Forelimb muscle (tissue), 1 donor: Measurements from ENCODE around the gene TNFSF18. TPM values are rescaled to one million over a fixed set of nuclear protein-coding genes. Genes with fewer than 3 reads are reported as not detected.
A peak's percentile ranks its signal among the peaks of the same experiment; 100 is the strongest.
"Not testable (repeated sequence)": the region's sequence is repeated elsewhere in the genome, so short reads cannot be mapped to it uniquely, and the experiment has no call there.

Experiments
- DNase-seq: peaks from one replicate; pipeline ENCODE4 v3.0.0-alpha.2; 2013; ENCODE audit warnings: low read depth
- polyA plus RNA-seq: library from polyadenylated mRNA; unstranded; fragments of 120-200 nt; gene quantifications from one replicate; pipeline ENCODE4 v1.2.1, GENCODE V29; 2013; ENCODE audit not compliant: insufficient read length

The TNFSF18 gene, protein sequence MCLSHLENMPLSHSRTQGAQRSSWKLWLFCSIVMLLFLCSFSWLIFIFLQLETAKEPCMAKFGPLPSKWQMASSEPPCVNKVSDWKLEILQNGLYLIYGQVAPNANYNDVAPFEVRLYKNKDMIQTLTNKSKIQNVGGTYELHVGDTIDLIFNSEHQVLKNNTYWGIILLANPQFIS
- 0.11 TPM for polyA plus RNA-seq

- DNase-seq = peak; percentile 31
Measured at GRCh38 chr1:173050865-173051264, at the start of gene TNFSF18. TSS of gene TNFSF18 (minus strand) at chr1:173050941. CDS start at chr1:173050896, 45 bp downstream.

DNA sequence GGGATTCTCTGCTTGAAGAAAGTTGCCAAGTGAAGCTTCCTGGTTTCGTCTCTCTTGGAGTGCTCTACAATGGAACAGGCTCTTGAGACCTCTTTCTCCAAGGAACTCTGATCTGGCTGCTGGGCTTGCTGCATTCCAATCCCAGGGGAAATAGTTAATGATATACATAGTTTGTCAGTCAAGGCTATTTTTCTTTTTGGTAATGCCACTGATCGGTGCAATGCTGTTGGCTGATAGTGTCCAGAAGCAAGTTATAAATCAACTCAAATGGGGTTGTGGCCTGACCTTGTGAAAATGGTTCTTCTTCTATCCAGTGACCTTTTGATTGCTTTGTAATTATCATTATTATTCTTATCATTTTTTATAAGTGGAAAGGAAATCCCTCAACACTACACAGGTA lies 48.4 kb upstream of the TNFSF18 start:
- no peak for DNase-seq

DNA sequence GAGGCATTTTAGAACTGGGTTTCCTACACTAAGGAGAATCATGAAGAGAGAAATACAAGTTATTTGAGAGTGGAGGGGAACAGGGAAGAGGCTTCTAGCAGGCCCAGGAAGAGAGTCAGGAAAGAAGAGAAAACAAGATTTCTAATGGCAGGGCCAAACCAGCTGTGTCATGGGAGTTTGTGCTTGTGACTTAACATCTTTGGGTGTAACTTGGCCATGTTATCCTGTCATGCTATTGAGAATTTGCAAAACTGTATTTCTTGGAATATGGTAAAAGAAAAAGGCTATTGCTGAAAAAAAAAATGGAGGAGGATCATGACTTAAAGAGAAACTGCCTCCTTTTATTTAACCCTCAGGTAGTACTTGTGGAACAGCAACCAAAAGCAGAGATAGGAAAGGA lies 47.4 kb upstream of the TNFSF18 start:
- DNase-seq = no peak

DNA sequence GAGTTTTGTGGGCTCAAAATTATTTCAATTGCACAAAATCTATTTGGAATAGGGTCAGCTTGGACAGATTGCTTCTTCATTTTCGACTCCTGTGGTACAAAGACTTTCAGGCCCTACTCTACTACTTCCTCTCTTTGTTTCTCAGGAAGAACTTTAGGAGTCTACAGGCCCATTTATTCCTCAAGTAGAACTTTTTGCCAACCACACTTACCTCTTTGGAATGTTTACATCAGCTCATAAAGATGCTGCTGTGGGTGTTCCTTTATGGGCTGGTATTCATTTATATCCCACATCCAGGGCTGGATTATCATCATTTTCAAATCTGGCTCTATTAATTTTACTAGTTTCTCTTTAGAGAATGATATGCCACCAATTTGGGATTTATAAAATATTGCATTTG lies 46.3 kb upstream of the TNFSF18 start:
- DNase-seq = no peak

GRCh38 chr1:173095632-173096031 lies 44.9 kb upstream of the TNFSF18 start:
- DNase-seq = no peak

DNA sequence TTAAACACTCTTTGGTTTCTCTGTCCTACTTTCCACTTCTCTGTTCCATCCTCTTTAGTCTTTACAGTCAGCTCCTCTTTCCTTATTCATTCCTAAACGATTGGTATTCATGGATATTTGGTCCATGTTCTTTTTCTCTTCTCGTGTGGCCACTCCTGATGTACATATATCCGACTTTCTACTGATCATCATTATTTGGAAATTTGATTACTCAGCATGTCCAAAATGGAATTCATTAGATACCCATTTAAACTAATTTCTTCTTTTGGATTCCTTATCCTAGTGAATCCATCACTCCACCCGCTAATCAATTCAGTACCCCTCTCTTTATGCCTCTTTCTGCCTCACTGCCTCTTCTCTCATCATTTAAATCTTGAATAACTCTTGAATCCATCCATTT lies 43.8 kb upstream of the TNFSF18 start:
- DNase-seq = no peak

GRCh38 chr1:173093691-173094445 lies 43.1 kb upstream of the TNFSF18 start:
- no peak for DNase-seq

DNA sequence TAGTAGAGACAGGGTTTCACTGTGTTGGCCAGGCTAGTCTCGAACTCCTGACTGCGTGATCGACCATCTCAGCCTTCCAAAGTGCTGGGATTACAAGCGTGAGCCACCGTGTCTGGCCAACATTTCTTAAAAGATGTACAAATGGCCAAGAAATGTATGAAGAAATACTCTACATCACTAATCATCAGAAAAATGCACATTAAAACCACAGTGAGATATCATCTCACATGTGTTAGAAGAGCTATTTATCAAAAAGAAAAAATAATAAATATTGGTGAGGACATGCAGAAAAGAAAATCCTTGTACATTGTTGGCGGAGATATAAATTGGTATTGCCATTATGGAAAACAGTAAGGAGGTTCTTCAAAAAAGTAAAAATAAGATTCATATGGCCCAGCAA lies 33.6 kb upstream of the TNFSF18 start:
- DNase-seq = no peak

DNA sequence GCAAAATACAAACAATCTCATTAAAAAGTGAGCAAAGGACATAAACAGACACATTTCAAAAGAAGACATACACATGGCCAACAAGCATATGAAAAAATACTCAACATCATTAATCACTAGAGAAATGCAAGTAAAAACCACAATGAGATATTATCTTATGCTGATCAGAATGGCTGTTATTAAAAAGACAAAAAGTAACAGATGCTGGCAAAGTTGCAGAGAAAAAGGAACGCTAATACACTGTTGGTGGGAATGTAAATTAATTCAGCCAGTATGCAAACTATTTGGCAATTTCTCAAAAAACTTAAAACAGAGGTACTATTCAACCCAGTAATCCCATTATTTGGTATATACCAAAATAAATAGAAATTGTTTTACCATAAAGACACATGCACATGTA lies 32.2 kb upstream of the TNFSF18 start:
- DNase-seq = no peak

GRCh38 chr1:173074217-173074616 lies 23.5 kb upstream of the TNFSF18 start:
- DNase-seq = not testable (repeated sequence)

DNA sequence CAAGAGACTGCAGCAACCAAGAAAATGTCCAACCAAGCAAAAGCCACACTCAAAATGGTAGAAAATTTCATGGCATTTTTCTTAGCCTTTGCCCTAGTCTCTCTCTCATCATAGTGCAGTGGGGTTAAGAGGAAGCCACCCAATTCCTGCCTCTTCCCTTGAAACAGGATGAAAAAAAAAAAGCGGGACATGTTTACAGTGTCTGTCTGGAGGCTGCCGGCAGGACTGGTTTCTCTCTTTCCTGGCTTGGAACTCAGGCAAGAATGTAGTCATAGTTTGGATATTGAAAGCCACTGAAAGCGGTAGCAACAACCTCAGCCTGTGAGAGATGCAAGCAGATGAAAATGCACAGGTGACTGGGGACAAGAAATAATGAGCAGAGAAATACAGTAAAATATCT lies 13.3 kb upstream of the TNFSF18 start:
- no peak for DNase-seq

DNA sequence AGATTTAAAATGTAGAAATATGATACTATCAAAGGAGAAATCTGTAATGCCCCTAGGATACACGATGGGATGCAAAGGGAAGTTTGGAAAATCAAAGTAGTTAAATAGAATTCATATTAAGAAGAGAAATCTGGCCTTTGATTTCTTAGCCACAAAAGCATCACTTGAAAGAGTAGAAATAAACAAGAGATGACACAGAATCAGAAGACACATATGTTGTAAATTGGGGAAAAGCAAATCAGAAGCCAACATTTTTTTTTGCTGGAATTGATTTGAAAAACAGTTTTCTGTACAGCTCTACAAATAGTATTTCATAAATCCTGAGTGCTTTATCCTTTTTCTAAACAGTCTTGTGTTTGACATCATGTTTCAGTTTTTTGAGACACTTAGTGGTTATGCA lies 12.4 kb upstream of the TNFSF18 start:
- DNase-seq = no peak

DNA sequence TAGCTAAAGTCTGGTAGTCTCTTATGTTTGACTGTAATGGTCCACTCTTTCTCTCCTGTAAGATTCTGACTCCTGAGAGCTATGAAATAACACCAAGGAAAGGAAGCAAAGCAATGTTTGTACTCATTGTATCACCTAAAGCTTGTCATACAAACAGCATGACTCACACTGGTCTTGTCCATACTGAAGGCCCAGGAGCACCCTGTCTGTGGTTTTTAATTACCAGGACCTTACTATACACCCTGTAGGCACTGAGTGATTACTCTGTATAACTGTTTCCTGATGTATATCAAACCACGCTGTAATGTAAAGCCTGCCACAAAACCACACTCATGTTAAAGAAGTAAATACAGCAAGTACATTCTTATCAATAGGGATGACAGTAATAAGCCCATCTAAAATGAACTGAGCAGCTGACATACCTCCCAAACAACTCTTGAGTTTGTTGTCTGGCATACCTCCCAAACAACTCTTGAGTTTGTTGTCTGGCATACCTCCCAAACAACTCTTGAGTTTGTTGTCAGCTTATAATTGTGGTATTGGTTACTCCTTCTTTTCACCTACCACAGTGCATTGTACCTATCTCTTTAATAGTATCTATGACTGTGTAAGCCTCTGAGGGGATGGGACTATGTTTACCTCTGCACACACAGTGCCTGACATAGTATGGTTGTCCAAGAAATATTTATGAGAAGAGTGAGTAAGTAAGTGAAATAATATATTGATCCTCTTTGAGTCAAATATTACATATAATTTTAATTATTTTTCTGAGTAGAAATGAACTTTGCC lies 11.6 kb upstream of the TNFSF18 start:
- no peak for DNase-seq

DNA sequence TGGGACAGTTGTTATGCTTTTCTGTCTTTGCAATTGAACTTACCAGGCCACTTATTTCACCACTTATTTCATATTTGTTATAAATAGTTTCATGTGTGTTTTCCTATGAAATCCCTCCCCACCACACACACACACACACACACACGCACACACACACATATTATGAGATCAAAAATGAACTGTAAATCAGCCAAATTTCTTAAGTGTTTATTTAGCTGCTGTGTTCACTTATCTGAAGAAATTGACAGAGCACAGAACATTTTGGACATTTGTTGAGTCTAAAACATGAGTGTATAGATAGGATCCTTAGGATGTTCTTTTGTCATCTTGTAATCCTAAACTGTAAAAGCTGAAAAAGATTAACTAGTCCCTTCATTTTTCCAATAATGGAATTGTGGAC lies 7.8 kb upstream of the TNFSF18 start:
- DNase-seq = no peak

GRCh38 chr1:173057984-173058383 lies 7.2 kb upstream of the TNFSF18 start:
- no peak for DNase-seq

- DNase-seq = no peak
Measured at GRCh38 chr1:173056365-173056764, 5.6 kb upstream of the TNFSF18 start.

GRCh38 chr1:173052681-173053196 lies 2.0 kb upstream of the TNFSF18 start:
- no peak for DNase-seq

GRCh38 chr1:173049322-173049633 lies 1.5 kb downstream of the TNFSF18 start:
- no peak for DNase-seq

GRCh38 chr1:173048621-173049321 lies 2.0 kb downstream of the TNFSF18 start:
- no peak for DNase-seq

GRCh38 chr1:173044656-173045055 lies 6.1 kb downstream of the TNFSF18 start:
- no peak for DNase-seq

DNA sequence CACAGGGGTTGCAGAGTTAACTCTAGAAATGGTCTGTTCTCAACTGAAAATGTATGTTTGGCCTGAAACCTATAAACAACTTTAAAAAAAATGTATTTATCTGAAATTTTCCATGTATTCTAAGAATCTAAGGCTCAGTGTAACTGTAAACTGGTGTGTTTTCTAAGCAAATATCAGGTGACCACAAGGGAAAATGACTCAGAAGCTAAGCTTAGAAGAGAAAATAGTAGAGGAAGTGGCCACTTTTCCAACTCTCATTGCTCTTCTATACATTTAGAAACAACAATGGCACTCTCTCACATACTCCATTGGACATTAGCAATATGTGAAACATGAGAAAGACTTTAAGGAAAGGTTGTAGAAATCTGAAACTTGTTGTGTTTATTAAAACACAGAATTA lies 7.5 kb downstream of the TNFSF18 start:
- no peak for DNase-seq

DNA sequence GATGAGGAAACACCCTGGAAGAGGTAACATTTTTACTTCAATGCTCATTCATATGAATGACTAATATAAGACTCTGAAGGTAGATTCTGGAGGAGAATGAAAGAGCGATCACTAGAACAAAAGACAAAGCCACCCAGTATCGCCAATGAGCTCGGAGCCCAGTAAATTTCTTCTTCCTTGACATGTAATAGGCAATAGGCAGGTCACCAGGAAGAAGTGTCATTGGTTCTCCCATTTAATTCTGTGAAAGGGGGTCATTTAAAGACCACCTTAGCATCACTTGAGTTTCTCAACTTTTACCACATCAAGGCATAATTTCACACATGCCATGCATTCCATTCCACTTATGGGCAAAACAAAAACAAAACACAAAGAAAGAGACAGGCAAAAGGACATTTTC lies 7.9 kb downstream of the TNFSF18 start:
- DNase-seq = no peak
